Measurements from ENCODE around the gene ALDH1B1.
A peak's percentile ranks its signal among the peaks of the same experiment; 100 is the strongest.

The ALDH1B1 gene

GRCh38 chr9:38442473-38443096 is 50.1 kb downstream of the ALDH1B1 start:
- no peak for DNase-seq

- no peak for DNase-seq
These were observed 50.7 kb downstream of the ALDH1B1 start for GRCh38 chr9:38443181-38443580.

- no peak for DNase-seq
These were observed 51.1 kb downstream of the ALDH1B1 start for GRCh38 chr9:38443597-38443996.

- peak; percentile 23 for DNase-seq
These were observed 52.9 kb downstream of the ALDH1B1 start for GRCh38 chr9:38445154-38446043.

GRCh38 chr9:38447703-38448102 is 55.2 kb downstream of the ALDH1B1 start:
- no peak for DNase-seq
